Regular cardiac myocyte (primary cell): ENCODE measurements around the gene APOM. TPM values are rescaled to one million over a fixed set of nuclear protein-coding genes. Genes with fewer than 3 reads are reported as not detected.

ENCODE experiments used
- total RNA-seq: library from RNA; depleted of rRNA; stranded (reverse); fragments of >200 nt; gene quantifications from 2 replicates; pipeline ENCODE4 v1.2.3, GENCODE V29; 2014

APOM gene
- 0.28 and 1.2 TPM in 2 replicates for total RNA-seq

DNA sequence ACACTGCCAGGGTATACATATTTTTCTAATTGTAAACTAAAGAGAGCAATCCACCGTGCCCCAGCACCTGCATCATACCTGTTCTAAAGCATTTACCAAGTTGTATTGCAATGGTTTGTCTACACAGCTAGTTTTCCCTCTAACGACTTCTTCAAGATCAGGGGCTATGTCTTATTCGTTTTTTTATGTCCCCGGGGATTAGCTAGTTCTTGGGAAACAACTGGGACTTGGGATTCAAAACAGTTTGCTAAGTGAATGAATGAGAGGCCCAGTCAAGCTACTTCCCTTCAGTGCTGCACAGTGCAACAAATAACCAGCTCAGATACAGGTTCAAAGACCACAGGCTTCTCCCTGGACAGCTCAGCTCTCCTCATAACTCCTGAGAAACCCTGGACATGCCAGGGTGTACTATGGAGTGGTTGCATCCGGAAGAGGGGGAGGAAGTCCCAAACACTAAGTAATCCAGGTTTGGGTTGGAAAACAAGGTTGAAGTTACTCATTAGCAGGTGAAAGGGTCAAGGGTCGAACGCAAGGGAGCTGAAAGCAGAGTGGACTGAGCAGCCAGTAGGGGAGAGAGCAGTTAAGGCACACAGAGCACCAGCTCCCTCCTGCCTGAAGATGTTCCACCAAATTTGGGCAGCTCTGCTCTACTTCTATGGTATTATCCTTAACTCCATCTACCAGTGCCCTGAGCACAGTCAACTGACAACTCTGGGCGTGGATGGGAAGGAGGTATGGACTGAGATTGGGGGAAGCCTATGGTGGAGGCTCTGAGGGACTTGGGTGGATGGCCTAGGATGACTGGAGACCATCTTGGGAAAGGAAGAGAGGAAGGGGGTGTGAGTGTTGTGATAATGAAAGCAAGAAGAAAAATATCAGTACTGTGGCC, at the start of gene APOM:
TSS of gene APOM (plus strand) at position 546 of the 889 bp plus-strand sequence. CDS start at position 619, 73 bp downstream.

DNA sequence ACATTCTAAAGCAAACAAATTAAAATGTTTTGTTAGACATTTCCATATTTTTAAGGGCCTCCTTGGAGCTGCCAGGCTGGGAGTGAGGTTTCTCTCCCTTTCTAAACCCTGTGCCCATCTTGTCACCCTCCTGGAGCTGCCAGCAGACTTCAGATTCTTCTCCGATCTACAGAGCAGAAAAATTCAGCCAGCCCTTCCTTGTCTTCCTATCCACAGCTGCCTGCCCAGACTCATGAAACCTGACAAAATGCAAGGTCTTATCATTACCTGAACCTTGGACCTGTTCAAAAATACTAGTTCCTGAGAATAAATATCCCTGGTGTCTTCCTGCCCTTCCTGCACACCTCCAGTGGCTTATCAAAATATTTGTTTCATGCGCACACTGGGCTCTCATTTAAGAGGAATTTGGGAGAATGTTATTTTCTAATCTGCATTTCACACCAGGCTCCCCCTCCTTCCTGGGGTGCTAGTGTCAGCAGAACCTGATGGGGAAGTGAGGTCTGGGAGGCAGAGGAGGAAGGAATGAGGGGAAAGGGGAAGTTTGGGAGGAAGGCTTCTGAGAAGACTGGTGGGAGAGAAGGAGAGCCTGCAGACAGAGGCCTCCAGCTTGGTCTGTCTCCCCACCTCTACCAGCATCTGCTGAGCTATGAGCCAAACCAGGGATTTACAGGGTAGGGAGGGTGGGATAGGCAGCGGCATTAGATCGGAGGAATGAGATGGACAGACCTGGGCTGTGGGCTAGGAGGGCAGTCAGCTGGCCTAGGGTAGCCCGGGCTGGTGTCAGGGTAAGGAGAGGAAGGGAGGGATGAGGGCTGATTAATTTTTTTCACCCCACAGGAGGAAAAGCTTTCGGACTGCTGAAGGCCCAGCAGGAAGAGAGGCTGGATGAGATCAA, 40.8 kb upstream of the APOM start, which contains the start of gene AIF1:
TSS of gene AIF1 (plus strand) at position 551 of the 895 bp plus-strand sequence. CDS start at position 647, 96 bp downstream.

DNA sequence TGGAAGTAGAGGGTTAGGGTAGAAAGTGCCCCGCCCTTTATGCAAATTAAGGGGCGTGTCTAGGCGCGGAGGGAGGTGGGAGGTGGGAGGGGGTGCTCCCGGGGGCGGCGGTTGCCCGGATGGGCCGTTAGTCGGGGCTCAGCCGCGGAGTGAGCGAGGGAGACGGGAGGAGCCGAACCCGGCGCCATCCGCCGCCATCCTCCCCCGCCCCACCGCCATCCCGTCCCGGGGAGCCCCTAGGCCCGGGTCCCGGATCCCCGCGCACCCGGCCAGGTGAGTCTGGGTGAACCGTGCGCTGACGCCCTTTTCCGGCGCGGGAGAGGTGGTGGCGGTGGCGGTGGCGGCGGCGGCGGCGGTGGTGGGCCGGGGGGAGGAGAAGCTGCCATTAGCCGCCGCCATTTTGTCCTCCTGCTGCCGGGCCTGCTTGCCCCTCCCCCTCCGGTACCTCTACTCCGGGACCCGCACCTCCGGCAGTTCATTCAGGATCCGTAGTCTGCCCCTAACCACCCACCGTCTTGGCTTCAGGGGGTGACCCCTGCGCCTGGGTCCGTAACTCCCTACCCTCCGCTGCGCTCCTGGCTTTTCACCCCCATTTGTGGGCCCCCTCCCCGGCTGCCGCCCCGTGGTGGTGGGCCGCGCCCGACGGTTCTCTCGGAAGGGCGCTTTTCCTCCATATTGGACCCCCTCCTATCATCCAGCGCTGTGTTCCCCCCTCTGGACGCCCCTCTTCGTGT, 34.9 kb upstream of the APOM start, which contains the start of gene PRRC2A:
TSS of gene PRRC2A (plus strand) at position 130 of the 734 bp plus-strand sequence. CDS start 2,075 bp downstream, outside the sequence.

DNA sequence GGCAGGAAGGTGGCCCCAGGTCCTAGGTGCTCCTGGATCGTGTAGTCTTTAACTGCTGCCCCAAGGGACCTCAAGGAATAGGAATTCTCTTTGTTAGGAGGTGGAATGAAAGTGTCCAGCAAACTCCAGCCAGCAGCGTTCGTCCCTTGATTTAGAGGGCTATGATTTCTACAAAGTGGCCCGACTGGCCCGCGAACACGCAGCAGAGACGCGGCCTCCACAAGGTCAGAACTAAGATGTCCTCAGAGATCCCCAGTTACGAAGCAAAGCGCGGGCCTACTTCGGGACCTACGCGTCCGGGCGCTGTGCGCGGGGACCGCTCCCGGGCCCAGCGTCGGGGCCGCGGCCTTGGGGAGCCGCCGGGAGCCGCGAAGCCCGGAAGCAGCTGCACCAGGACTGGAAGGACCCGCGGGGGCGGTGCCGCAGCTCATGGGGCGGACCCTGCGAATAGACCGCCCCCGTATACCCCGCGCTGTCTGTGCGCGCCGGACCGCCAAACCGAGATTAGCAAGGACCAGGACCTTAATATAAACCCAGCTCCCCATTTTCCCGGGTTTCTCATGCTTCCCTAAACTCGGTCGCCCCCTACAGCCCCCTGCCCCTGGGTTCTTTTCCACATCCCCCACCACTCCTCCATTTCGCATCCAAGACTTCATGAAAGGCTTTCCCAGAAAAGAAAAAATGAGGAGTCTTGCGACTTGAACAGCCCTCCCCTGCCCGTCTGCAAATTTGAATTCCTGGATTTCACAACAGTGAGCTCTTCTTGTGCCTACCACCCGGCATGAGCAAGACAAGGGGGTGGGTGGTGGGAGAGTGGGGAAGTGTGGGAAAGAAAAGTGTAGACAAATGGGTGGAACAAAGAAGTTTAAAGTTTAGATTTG, 4.9 kb downstream of the APOM start, which contains the start of gene C6orf47:
TSS of gene C6orf47 (minus strand) at position 398 of the 881 bp plus-strand sequence. CDS start 831 bp downstream, outside the sequence.

DNA sequence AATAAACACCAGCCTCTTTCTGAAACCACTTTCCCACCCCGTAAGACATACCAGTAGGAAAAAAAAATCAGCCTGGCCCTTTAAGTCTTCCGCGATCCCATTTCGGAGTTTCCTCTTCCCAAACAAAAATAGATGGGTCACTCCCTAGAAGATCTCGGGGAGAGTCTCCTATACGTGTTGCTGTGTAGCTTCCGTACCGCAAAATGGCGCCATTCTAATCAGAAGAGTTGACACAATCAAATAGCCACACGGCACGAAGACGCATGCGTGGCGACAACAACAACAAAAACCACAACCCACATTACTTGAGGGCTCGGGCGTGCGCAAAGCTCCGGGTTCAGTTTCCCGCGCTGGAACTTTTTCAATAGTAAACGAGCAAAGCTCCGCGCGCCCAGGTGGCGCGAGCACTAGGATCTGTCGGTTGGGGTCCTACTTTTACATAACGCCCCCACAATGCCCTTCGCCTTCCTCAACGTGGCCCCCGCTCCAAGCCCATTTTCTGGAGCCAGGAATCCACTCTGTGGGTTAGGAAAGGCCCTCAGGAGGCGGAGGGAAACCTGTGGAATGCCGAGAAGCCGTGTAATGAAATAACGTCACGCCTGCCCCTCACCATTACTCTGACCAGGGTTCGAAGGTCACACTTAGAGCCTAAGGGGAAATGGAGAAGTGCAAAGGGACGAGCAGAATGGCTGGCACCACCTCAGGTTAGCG, 9.3 kb downstream of the APOM start, which contains the start of gene GPANK1:
TSS of gene GPANK1 (minus strand) at position 208 of the 711 bp plus-strand sequence. CDS start 519 bp downstream, outside the sequence.

DNA sequence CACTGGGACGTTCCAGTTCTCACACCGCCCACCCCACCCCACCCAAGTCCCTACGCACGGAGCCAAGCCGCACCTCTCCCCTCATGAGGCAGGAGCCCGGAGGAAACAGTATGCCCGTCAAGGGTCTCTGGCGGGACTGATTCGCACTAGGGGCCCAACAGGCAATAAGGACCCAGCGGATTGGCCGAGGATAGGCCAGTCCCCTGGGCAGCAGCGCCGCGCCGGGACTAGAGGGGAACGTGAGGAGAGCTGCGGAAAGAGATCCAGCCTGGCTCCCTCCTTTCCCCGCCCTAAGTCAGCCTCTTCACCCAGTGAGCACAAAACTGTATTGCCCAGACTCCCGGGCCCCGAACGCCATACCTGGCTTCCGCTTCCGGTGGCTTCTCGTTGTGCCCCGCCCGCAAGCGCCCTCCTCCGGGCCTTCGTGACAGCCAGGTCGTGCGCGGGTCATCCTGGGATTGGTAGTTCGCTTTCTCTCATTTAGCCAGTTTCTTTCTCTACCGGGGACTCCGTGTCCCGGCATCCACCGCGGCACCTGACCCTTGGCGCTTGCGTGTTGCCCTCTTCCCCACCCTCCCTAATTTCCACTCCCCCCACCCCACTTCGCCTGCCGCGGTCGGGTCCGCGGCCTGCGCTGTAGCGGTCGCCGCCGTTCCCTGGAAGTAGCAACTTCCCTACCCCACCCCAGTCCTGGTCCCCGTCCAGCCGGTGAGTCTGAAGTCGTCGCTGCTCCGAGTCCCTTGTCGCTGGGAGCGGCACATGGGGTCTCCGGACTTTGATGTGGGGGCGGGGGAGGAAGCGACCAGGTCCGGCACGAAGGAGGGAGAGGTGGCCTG, 10.0 kb downstream of the APOM start, which contains the start of gene CSNK2B:
TSS of gene CSNK2B (plus strand) at position 580 of the 836 bp plus-strand sequence. CDS start 752 bp downstream, outside the sequence.

DNA sequence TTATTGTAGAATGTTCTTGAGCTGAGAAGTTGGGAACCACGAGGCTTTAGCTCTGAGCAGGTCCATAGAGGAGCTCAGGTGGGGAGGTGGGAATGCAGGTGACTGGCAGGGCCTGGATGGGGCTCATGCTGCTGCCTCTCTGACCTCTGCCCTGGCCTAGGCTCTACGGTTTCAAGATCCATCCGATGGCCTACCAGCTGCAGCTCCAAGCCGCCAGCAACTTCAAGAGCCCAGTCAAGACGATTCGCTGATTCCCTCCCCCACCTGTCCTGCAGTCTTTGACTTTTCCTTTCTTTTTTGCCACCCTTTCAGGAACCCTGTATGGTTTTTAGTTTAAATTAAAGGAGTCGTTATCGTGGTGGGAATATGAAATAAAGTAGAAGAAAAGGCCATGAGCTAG, 14.0 kb downstream of the APOM start, which contains the start of gene LY6G5B:
TSS of gene LY6G5B (plus strand) at position 301 of the 400 bp plus-strand sequence. CDS start 975 bp downstream, outside the sequence.

DNA sequence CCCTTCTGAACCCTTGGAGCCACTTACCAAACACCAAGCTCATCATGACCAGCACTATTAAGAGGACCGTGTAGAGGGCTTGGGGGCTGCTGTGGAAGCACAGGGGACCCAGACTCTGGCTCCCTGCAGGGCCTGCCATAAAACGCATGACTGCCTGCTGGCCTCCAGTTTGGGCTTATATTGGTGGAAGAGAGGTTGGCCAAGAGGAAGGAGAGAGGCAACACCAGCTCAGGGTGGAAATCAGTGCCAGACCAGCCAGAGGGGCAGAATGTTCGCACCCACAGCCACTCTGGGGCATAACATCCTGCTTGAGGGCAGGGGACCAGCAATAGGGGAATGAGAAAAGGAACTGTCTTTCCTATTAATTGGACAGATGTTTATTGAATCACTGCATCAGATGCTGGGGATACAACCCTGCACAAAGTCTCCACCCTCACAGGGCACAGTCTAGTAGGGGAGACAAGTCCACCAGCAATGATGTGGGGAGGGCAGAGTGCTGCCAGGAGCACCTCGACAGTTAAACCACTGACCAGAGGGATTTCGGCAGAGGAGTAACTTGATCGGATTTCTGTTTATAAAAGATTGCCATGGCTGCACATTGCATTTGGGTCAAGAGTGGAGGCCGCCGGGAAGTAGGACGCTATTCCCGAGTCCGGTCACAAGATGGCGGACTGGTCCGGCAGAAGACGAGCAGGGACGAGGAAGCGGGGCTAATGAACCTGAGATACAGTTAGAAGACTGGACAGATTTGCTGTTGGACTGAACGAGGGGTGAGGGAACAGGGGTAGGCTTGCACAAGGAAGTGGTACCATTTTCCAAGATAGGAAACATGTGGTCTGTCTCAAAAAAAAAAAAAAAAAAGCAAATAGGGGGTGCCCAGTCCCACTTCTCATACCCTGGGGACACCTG, 24.8 kb downstream of the APOM start, which contains the start of gene LY6G5C:
TSS of gene LY6G5C (minus strand) at position 842 of the 909 bp plus-strand sequence. CDS start at position 148, 694 bp downstream.

DNA sequence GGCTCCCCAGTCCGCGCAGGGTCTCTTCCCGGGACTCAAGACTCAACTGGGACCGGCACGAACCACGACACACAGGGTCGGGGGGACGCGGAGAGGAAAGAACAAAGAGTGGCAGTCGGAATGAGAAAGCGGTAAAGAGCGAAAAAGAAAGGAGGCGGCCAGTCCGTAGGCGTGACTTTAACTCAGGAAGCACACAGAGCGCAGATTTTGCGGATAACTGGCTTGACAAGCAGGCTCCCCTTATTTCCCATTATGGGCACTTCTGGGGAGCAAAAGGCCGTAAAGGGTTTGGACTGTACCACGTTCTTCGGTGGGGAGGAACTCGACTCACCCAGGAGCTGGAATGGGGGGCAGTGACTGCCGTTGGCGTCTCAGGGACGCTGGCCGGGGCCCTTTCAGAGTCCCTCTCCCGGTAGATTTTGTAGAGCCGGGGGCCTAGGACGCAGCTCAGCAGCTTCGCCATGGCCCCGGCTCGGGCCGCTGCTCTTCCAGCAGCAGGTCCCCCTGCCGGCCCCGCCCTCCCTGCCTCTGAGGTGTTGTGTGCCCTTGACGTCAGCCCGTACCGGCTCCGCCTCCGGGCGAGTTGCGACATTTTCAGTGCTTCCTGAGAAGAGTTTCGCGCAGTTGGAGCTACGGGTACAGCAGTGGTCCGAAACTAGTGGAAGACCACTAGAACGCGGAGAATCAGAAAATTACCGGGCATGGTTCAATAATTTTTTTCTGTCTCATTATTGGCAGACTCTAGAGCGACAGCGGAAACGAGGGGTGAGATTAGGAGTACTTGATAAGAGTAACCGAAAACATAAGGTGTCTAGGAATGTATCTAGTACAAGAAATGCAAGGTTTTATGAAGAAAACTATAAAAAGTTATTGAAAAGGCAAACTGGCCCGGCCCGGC, 47.4 kb downstream of the APOM start, which contains the start of gene ABHD16A:
TSS of gene ABHD16A (minus strand) at position 506 of the 898 bp plus-strand sequence. CDS start at position 463, 43 bp downstream.

DNA sequence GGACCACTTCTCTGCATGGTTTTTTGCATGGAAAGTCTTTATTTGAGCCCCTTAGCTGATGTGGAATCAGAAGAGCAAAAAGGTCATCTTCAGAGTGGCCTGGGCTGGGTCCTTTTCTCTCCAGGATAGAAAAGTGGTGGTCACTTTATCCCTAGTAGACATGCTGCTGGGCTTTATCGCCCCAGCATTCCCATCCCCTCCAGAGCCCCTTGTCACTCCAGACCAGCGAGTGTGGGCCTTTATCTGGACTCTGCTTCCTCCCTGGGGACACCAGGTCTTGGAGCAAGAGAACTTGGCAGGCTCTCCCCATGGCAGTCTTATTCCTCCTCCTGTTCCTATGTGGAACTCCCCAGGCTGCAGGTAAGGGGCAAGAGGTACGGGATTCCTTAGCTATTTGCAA, 50.9 kb downstream of the APOM start, which contains the start of gene LY6G6F:
TSS of gene LY6G6F (plus strand) at position 268 of the 400 bp plus-strand sequence. CDS start at position 309, 41 bp downstream.

Other genes starting within 250 kb of the APOM start
- 9.0 and 20.7 TPM in 2 replicates for gene MICB, start 157.7 kb upstream of the APOM start, total RNA-seq
- not detected in 2 replicates for gene MCCD1, start 126.9 kb upstream of the APOM start, total RNA-seq
- gene DDX39B, start 113.9 kb upstream of the APOM start, total RNA-seq, result 156 and 555 TPM in 2 replicates
- 1.2 and 5.1 TPM in 2 replicates for gene ATP6V1G2, start 109.3 kb upstream of the APOM start, total RNA-seq
- gene NFKBIL1, start 108.3 kb upstream of the APOM start, total RNA-seq, result 19.7 and 32.7 TPM in 2 replicates
- not detected in 2 replicates for gene LTA, start 83.6 kb upstream of the APOM start, total RNA-seq
- gene TNF, start 80.3 kb upstream of the APOM start, total RNA-seq, result not detected in 2 replicates
- gene LTB, start 73.5 kb upstream of the APOM start, total RNA-seq, result 0.28 TPM in 1 of 2 replicates, not detected in the other
- not detected in 2 replicates for gene LST1, start 69.6 kb upstream of the APOM start, total RNA-seq
- not detected in 2 replicates for gene NCR3, start 62.9 kb upstream of the APOM start, total RNA-seq
- not detected in 2 replicates for gene AIF1, start 40.7 kb upstream of the APOM start, total RNA-seq
- 19.7 and 31.1 TPM in 2 replicates for gene PRRC2A, start 35.2 kb upstream of the APOM start, total RNA-seq
- gene BAG6, start 3.2 kb upstream of the APOM start, total RNA-seq, result 90.5 and 111 TPM in 2 replicates
- gene C6orf47, start 4.9 kb downstream of the APOM start, total RNA-seq, result 21.9 and 23.4 TPM in 2 replicates
- 14.1 and 22.2 TPM in 2 replicates for gene GPANK1, start 9.1 kb downstream of the APOM start, total RNA-seq
- gene CSNK2B, start 10.2 kb downstream of the APOM start, total RNA-seq, result 93.0 and 140 TPM in 2 replicates
- gene LY6G5B, start 14.1 kb downstream of the APOM start, total RNA-seq, result 2.0 and 2.3 TPM in 2 replicates
- gene LY6G5C, start 25.2 kb downstream of the APOM start, total RNA-seq, result 0.38 and 1.7 TPM in 2 replicates
- gene ABHD16A, start 47.4 kb downstream of the APOM start, total RNA-seq, result 47.1 and 56.7 TPM in 2 replicates
- not detected in 2 replicates for gene LY6G6F, start 51.0 kb downstream of the APOM start, total RNA-seq
- not detected in 2 replicates for gene LY6G6D, start 59.5 kb downstream of the APOM start, total RNA-seq
- under 0.01 TPM in 1 of 2 replicates, not detected in the other for gene LY6G6C, start 65.9 kb downstream of the APOM start, total RNA-seq
- 0.28 TPM in 1 of 2 replicates, not detected in the other for gene MPIG6B, start 67.5 kb downstream of the APOM start, total RNA-seq
- gene DDAH2, start 73.4 kb downstream of the APOM start, total RNA-seq, result 58.1 and 70.5 TPM in 2 replicates
- gene CLIC1, start 80.6 kb downstream of the APOM start, total RNA-seq, result 711 and 1,283 TPM in 2 replicates
- 4.4 and 5.4 TPM in 2 replicates for gene MSH5, start 84.1 kb downstream of the APOM start, total RNA-seq
- gene SAPCD1, start 106.8 kb downstream of the APOM start, total RNA-seq, result 0.19 and 0.85 TPM in 2 replicates
- under 0.01 TPM in 1 of 2 replicates, not detected in the other for gene VWA7, start 121.4 kb downstream of the APOM start, total RNA-seq
- 32.4 and 91.3 TPM in 2 replicates for gene VARS1, start 139.9 kb downstream of the APOM start, total RNA-seq
- 18.0 and 46.2 TPM in 2 replicates for gene LSM2, start 151.1 kb downstream of the APOM start, total RNA-seq
- gene HSPA1L, start 159.4 kb downstream of the APOM start, total RNA-seq, result 1.3 and 2.8 TPM in 2 replicates
- gene HSPA1A, start 159.6 kb downstream of the APOM start, total RNA-seq, result 87.9 and 192 TPM in 2 replicates
- 119 and 235 TPM in 2 replicates for gene HSPA1B, start 171.8 kb downstream of the APOM start, total RNA-seq
- 51.4 and 93.9 TPM in 2 replicates for gene NEU1, start 206.9 kb downstream of the APOM start, total RNA-seq
- gene SLC44A4, start 223.1 kb downstream of the APOM start, total RNA-seq, result not detected in 2 replicates
- gene EHMT2, start 241.8 kb downstream of the APOM start, total RNA-seq, result 50.2 and 55.2 TPM in 2 replicates
- gene ZBTB12, start 246.2 kb downstream of the APOM start, total RNA-seq, result 4.2 and 4.6 TPM in 2 replicates